IMR-90 (cell line): ENCODE data around the gene CYP2W1. TPM values are rescaled to one million over a fixed set of nuclear protein-coding genes. Genes with fewer than 3 reads are reported as not detected.

Experiments used
- ATAC-seq: fragments of 200-7000 bp; cut with Tn5 transposase; 2 replicates; pipeline ENCODE4 v1.9.1; 2020; ENCODE audit warnings: low read depth, mild to moderate bottlenecking, moderate library complexity
- BruUV-seq: library from RNA; stranded (reverse); fragments of 400-500 nt; replicated peaks from 2 replicates; lab custom pipeline; 2021; lab: Mats Ljungman, UMichigan
- CTCF ChIA-PET: fragments of 300-600 bp; formaldehyde crosslinking; extraction: SDS; loops from one replicate; lab custom pipeline; 2021; ENCODE audit warnings: antibody characterized with exemption; lab: Yijun Ruan, JAX
- POLR2A ChIA-PET: fragments of 300-600 bp; sonication (Branson Sonifier 250); formaldehyde crosslinking; loops from one replicate; lab custom pipeline; 2022; ENCODE audit warnings: antibody characterized with exemption; ENCODE audit not compliant: unreplicated experiment; lab: Charles Lee
- DNase-seq: peaks from one replicate; pipeline ENCODE4 v3.0.0; 2013
- H2AFZ ChIP-seq: replicated peaks from 2 replicates; pipeline ENCODE3; 2013; ENCODE audit warnings: low read length, mild to moderate bottlenecking; ENCODE audit not compliant: poor library complexity
- H2AK5ac ChIP-seq: 2 replicates; pipeline ENCODE4 v1.6.1; 2013; ENCODE audit warnings: low read depth, low read length, inconsistent platforms
- H2AK9ac ChIP-seq: replicated peaks from 2 replicates; pipeline ENCODE3; 2013; ENCODE audit warnings: mild to moderate bottlenecking, low read depth, low read length, moderate library complexity; ENCODE audit not compliant: poor library complexity
- H2BK120ac ChIP-seq: 2 replicates; pipeline ENCODE4 v1.6.1; 2013; ENCODE audit warnings: low read depth, low read length, inconsistent platforms
- H2BK15ac ChIP-seq: 3 replicates; pipeline ENCODE4 v1.6.1; 2013; ENCODE audit warnings: low read depth, low read length, inconsistent platforms
- H2BK20ac ChIP-seq: 2 replicates; pipeline ENCODE4 v1.6.1; 2013; ENCODE audit warnings: low read depth, mild to moderate bottlenecking, inconsistent platforms, low read length, moderate library complexity
- H2BK5ac ChIP-seq: 2 replicates; pipeline ENCODE4 v1.6.1; 2013; ENCODE audit warnings: mild to moderate bottlenecking, low read depth, low read length, inconsistent platforms; ENCODE audit not compliant: poor library complexity, severe bottlenecking
- H3K14ac ChIP-seq: replicated peaks from 2 replicates; pipeline ENCODE4 v1.6.1; 2013; ENCODE audit warnings: low read depth, low read length, inconsistent platforms
- H3K18ac ChIP-seq: 2 replicates; pipeline ENCODE4 v1.6.1; 2013; ENCODE audit warnings: low read depth, low read length, control low read depth
- H3K23ac ChIP-seq: 2 replicates; pipeline ENCODE4 v1.6.1; 2013; ENCODE audit warnings: low read depth, low read length, inconsistent platforms
- H3K27ac ChIP-seq: 2 replicates; pipeline ENCODE4 v1.5.1; 2013; ENCODE audit warnings: mild to moderate bottlenecking, control low read depth, low read length; ENCODE audit not compliant: insufficient read depth
- H3K27me3 ChIP-seq: 2 replicates; pipeline ENCODE4 v1.6.1; 2013; ENCODE audit warnings: low read length; ENCODE audit not compliant: control insufficient read depth, insufficient read depth
- H3K36me3 ChIP-seq: 2 replicates; pipeline ENCODE4 v1.6.1; 2013; ENCODE audit warnings: low read length, mixed read lengths; ENCODE audit not compliant: control insufficient read depth, insufficient read depth
- H3K4ac ChIP-seq: 2 replicates; pipeline ENCODE4 v1.6.1; 2013; ENCODE audit warnings: low read depth, low read length, inconsistent platforms
- H3K4me1 ChIP-seq: 2 replicates; pipeline ENCODE4 v1.6.1; 2013; ENCODE audit warnings: low read length, mixed read lengths; ENCODE audit not compliant: control insufficient read depth, insufficient read depth
- H3K4me2 ChIP-seq: 2 replicates; pipeline ENCODE4 v1.6.1; 2013; ENCODE audit warnings: low read depth, mild to moderate bottlenecking, control low read depth, low read length, moderate library complexity
- H3K4me3 ChIP-seq: 2 replicates; pipeline ENCODE4 v1.5.1; 2013; ENCODE audit warnings: low read depth, mild to moderate bottlenecking, control low read depth, low read length, moderate library complexity; ENCODE audit not compliant: insufficient read depth
- H3K56ac ChIP-seq: 2 replicates; pipeline ENCODE4 v1.6.1; 2013; ENCODE audit warnings: low read length, inconsistent platforms; ENCODE audit not compliant: insufficient read depth; ENCODE audit errors: extremely low read depth
- H3K79me1 ChIP-seq, 2 experiments: 2 replicates each; pipeline ENCODE4 v1.6.1; 2013; ENCODE audit warnings: low read length in 2 of 2, inconsistent platforms in 1 of 2, low read depth in 1 of 2
- H3K9ac ChIP-seq: 2 replicates; pipeline ENCODE4 v1.6.1; 2013; ENCODE audit warnings: low read depth, low read length, control low read depth
- H3K9me1 ChIP-seq: 2 replicates; pipeline ENCODE4 v1.6.1; 2013; ENCODE audit warnings: low read length, inconsistent platforms; ENCODE audit not compliant: insufficient read depth
- H3K9me3 ChIP-seq: 2 replicates; pipeline ENCODE4 v1.6.1; 2013; ENCODE audit warnings: low read length; ENCODE audit not compliant: control insufficient read depth, insufficient read depth
- H4K20me1 ChIP-seq: 2 replicates; pipeline ENCODE4 v1.6.1; 2013; ENCODE audit warnings: low read length, inconsistent platforms; ENCODE audit not compliant: insufficient read depth
- H4K5ac ChIP-seq: 2 replicates; pipeline ENCODE4 v1.6.1; 2013; ENCODE audit warnings: mild to moderate bottlenecking, low read depth, low read length, control low read depth
- H4K8ac ChIP-seq, 2 experiments: 2 replicates each; pipeline ENCODE4 v1.6.1; 2013; ENCODE audit warnings: low read depth in 2 of 2, low read length in 2 of 2, control low read depth in 1 of 2, inconsistent platforms in 1 of 2
- H4K91ac ChIP-seq: 2 replicates; pipeline ENCODE4 v1.6.1; 2013; ENCODE audit warnings: low read depth, low read length, inconsistent platforms; ENCODE audit not compliant: insufficient read depth
- CEBPB ChIP-seq: IDR thresholded peaks from 2 replicates; pipeline ENCODE4 v1.6.1; 2012; ENCODE audit warnings: low read depth, low read length, improper control_type of control experiment
- SMC3 ChIP-seq: fragments of 150-350 bp; IDR thresholded peaks from 2 replicates; pipeline ENCODE4 v1.6.1; 2016; ENCODE audit warnings: low read depth, mild to moderate bottlenecking, antibody characterized with exemption, low read length, moderate library complexity
- WGBS, 2 experiments: methylation state at CpG; one replicate each; pipeline versions ENCODE4 v1.1.5 to v1.1.7; 2013; ENCODE audit warnings: missing lambda C conversion rate in 2 of 2; ENCODE audit not compliant: insufficient read length in 1 of 2; ENCODE audit errors: extremely low coverage in 2 of 2; 5-methylcytosine and 5-hydroxymethylcytosine counted together
- dilution Hi-C: fragments of 300-500 bp; cut with HindIII; formaldehyde crosslinking; loops from one replicate; pipeline ENCODE4 v1.14.3; 2018; ENCODE audit warnings: low sequenced_read_pairs; ENCODE audit not compliant: unreplicated experiment
- in situ Hi-C: fragments of 300-500 bp; cut with MboI; formaldehyde crosslinking; loops from 3 replicates; pipeline ENCODE4 v1.14.3; 2019; ENCODE audit warnings: low sequenced_read_pairs, inconsistent platforms, mixed read lengths
- intact Hi-C: fragments of 100-400 bp; cut with micrococcal nuclease; formaldehyde crosslinking; loops from 2 replicates; pipeline ENCODE4 v1.10.0; 2022
- polyA plus RNA-seq, 3 experiments: library from polyadenylated mRNA; depleted of rRNA; stranded (reverse); fragments of >200 nt; gene quantifications; 2 replicates each; pipeline ENCODE4 v1.2.3, GENCODE V29; 2012; ENCODE audit warnings: low replicate concordance in 1 of 3
- total RNA-seq: library from RNA; depleted of rRNA; stranded (reverse); fragments of >200 nt; gene quantifications from 2 replicates; pipeline ENCODE4 v1.2.3, GENCODE V29; 2012

Gene CYP2W1
- total and polyA plus RNA-seq, 2 of the 4 experiments (the other 2 are of a cell fraction): not detected

DNA sequence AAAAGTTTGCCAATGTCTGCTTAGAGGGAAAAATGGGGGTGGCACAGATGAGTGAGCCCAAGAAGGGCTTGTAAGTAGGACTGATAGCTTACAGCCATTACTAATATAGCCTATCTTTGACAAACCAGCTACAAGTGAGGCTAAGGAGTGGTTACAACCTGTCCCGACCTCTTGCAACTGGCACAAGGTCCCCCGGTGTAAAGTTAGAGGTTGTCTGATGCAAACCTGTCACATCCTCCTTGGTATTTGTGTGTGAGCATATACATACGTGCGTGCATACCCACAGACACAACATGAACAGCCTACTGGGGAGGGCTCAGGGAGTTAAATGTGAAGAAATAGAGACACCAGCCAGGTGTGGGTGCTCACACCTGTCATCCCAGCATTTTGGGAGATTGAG, 43.1 kb upstream of the CYP2W1 start:
- ChIA-PET POLR2A (no interaction called here), CTCF (no interaction called here)
- Histone ChIP-seq H4K5ac (no peak overlapping the region), H3K4me1 (no peaks in the 10 kb centered on the region), H3K9ac (no peak overlapping the region), H3K36me3 (no peaks in the 10 kb centered on the region), H3K79me1 (no peaks in the 10 kb centered on the region), H3K9me1 (no peaks in the 10 kb centered on the region), H2AFZ (no peak overlapping the region), H3K23ac (no peak overlapping the region), H3K4me2 (no peak overlapping the region), H3K18ac (no peak overlapping the region), H2BK5ac (no peak overlapping the region), H3K9me3 (no peaks in the 10 kb centered on the region), H3K14ac (no peak overlapping the region), H3K56ac (no peak overlapping the region), H3K4me3 (no peak overlapping the region), H2AK5ac (no peak overlapping the region), H4K91ac (no peak overlapping the region), H2BK120ac (no peak overlapping the region), H2BK15ac (no peak overlapping the region), H2AK9ac (no peak overlapping the region), H3K4ac (no peak overlapping the region), H4K8ac (no peak overlapping the region), H2BK20ac (no peak overlapping the region), H3K27ac (no peak overlapping the region), H4K20me1 (no peaks in the 10 kb centered on the region), H3K27me3 (peaks cover 6% of the 10 kb centered on the region)
- DNase-seq (no peak), ATAC-seq (no peak)
- intact Hi-C loops: no loop called here
- in situ Hi-C loops: no loop called here
- no peak for TF ChIP-seq SMC3
- no peak for TF ChIP-seq CEBPB
- BruUV-seq: no TSS peak
- no CpG with 5 or more reads among the region's 4 CpGs for WGBS, 2 experiments
- dilution Hi-C loops: no loop called here
